ENCODE data around the gene SYNGR3.

GRCh38 chr16:1980770-1981087 lies 9.0 kb upstream of the SYNGR3 start:
- TF ChIP-seq CTCF (IDR thresholded peaks at IDR 0.05) = no peak
- no peak for TF ChIP-seq EP300 (IDR thresholded peaks at IDR 0.05; ENCODE audit: low read depth)
- TF ChIP-seq POLR2AphosphoS5 (IDR thresholded peaks at IDR 0.05) = no peak
- TF ChIP-seq POLR2A (IDR thresholded peaks at IDR 0.05) = no peak
